ENCODE results near the gene LPCAT1. TPM values are rescaled to one million over a fixed set of nuclear protein-coding genes. Genes with fewer than 3 reads are reported as not detected.

LPCAT1 gene
- total RNA-seq, 2 donors from 2014 or later, result 31.3 to 37.7 TPM

- H3K9me3 Mint-ChIP-seq, result no peaks in the 10 kb centered on the region
- peak overlapping the region; percentile 21 to 45 for H3K4me3 Mint-ChIP-seq
- no peaks in the 10 kb centered on the region for H3K36me3 Mint-ChIP-seq (ENCODE audit: insufficient read depth in 2 of 2)
- no peak overlapping the region for H3K27ac Mint-ChIP-seq
- H3K27me3 Mint-ChIP-seq (ENCODE audit: low read depth), result peaks cover 62% of the 10 kb centered on the region
- H3K4me1 Mint-ChIP-seq (ENCODE audit: low read depth), result peaks cover 29% of the 10 kb centered on the region
- ATAC-seq (replicated peaks in 1 of 2) (peak; percentile 20 to 65), DNase-seq (peak in 1 of 2 donors; percentile 42)
These were observed 75.9 kb downstream of the LPCAT1 start for GRCh38 chr5:1447671-1448361.

- H3K27me3 Mint-ChIP-seq (ENCODE audit: low read depth), result peaks cover 53% of the 10 kb centered on the region
- no peaks in the 10 kb centered on the region for H3K9me3 Mint-ChIP-seq
- H3K4me3 Mint-ChIP-seq, result no peak overlapping the region
- H3K36me3 Mint-ChIP-seq (ENCODE audit: insufficient read depth in 2 of 2), result no peaks in the 10 kb centered on the region
- no peak for ATAC-seq (replicated peaks in 1 of 2)
- H3K27ac Mint-ChIP-seq, result no peak overlapping the region
- no peak for DNase-seq
- peaks cover 29% of the 10 kb centered on the region for H3K4me1 Mint-ChIP-seq (ENCODE audit: low read depth)
These were observed 77.0 kb downstream of the LPCAT1 start for GRCh38 chr5:1446602-1447343.

GRCh38 chr5:1445689-1446601 lies 77.8 kb downstream of the LPCAT1 start:
- no peak overlapping the region for H3K4me3 Mint-ChIP-seq
- peaks cover 49% of the 10 kb centered on the region for H3K27me3 Mint-ChIP-seq (ENCODE audit: low read depth)
- H3K36me3 Mint-ChIP-seq (ENCODE audit: insufficient read depth in 2 of 2), result no peaks in the 10 kb centered on the region
- DNase-seq (no peak), ATAC-seq (replicated peaks in 1 of 2) (no peak)
- no peak overlapping the region for H3K27ac Mint-ChIP-seq
- no peaks in the 10 kb centered on the region for H3K9me3 Mint-ChIP-seq
- H3K4me1 Mint-ChIP-seq (ENCODE audit: low read depth), result peaks cover 29% of the 10 kb centered on the region

GRCh38 chr5:1445313-1445688 lies 78.5 kb downstream of the LPCAT1 start, which contains the start of gene SLC6A3:
Gene SLC6A3, minus strand, starts transcription at chr5:1445440. Its CDS starts 2,243 bp downstream, at chr5:1443197.
- peaks cover 29% of the 10 kb centered on the region for H3K4me1 Mint-ChIP-seq (ENCODE audit: low read depth)
- DNase-seq (peak in 1 of 2 donors; percentile 27), ATAC-seq (replicated peaks in 1 of 2) (peak; percentile 9 to 16)
- peaks cover 56% of the 10 kb centered on the region for H3K27me3 Mint-ChIP-seq (ENCODE audit: low read depth)
- H3K9me3 Mint-ChIP-seq, result peaks cover under 1 to 3% of the 10 kb centered on the region in 2 donors
- peaks cover 0 to under 1% of the 10 kb centered on the region in 2 donors for H3K36me3 Mint-ChIP-seq (ENCODE audit: insufficient read depth in 2 of 2)
- no peak within 1 kb of the TSS for H3K27ac Mint-ChIP-seq
- peak within 1 kb of the TSS in 1 of 2 donors; percentile 66 for H3K4me3 Mint-ChIP-seq

GRCh38 chr5:1444361-1445189 lies 79.2 kb downstream of the LPCAT1 start:
- Mint-ChIP-seq H3K36me3 (ENCODE audit: insufficient read depth in 2 of 2) (peaks cover 3% of the 10 kb centered on the region in 2 donors), H3K27ac (no peak overlapping the region), H3K9me3 (peaks cover 4 to 7% of the 10 kb centered on the region in 2 donors), H3K4me1 (ENCODE audit: low read depth) (peaks cover 28% of the 10 kb centered on the region), H3K27me3 (ENCODE audit: low read depth) (peaks cover 62% of the 10 kb centered on the region), H3K4me3 (peak overlapping the region in 1 of 2 donors; percentile 66)
- ATAC-seq (replicated peaks in 1 of 2), result no peak
- no peak for DNase-seq

GRCh38 chr5:1443991-1444360 lies 79.8 kb downstream of the LPCAT1 start:
- H3K36me3 Mint-ChIP-seq (ENCODE audit: insufficient read depth in 2 of 2), result peaks cover 3% of the 10 kb centered on the region in 2 donors
- H3K4me1 Mint-ChIP-seq (ENCODE audit: low read depth), result peaks cover 22% of the 10 kb centered on the region
- peaks cover 57% of the 10 kb centered on the region for H3K27me3 Mint-ChIP-seq (ENCODE audit: low read depth)
- H3K9me3 Mint-ChIP-seq, result peaks cover 4 to 7% of the 10 kb centered on the region in 2 donors
- ATAC-seq (replicated peaks in 1 of 2) (no peak), DNase-seq (no peak)
- no peak overlapping the region for H3K27ac Mint-ChIP-seq
- H3K4me3 Mint-ChIP-seq, result peak overlapping the region in 1 of 2 donors; percentile 66

GRCh38 chr5:1443171-1443570 lies 80.6 kb downstream of the LPCAT1 start:
- H3K4me1 Mint-ChIP-seq (ENCODE audit: low read depth), result peaks cover 14% of the 10 kb centered on the region
- DNase-seq (no peak), ATAC-seq (replicated peaks in 1 of 2) (no peak)
- H3K9me3 Mint-ChIP-seq, result peaks cover 4 to 7% of the 10 kb centered on the region in 2 donors
- no peak overlapping the region for H3K27ac Mint-ChIP-seq
- no peak overlapping the region for H3K4me3 Mint-ChIP-seq
- H3K27me3 Mint-ChIP-seq (ENCODE audit: low read depth), result peaks cover 50% of the 10 kb centered on the region
- peaks cover 3% of the 10 kb centered on the region in 2 donors for H3K36me3 Mint-ChIP-seq (ENCODE audit: insufficient read depth in 2 of 2)

GRCh38 chr5:1442222-1443145 lies 81.3 kb downstream of the LPCAT1 start:
- Mint-ChIP-seq H3K27ac (no peak overlapping the region), H3K4me1 (ENCODE audit: low read depth) (peaks cover 8% of the 10 kb centered on the region), H3K27me3 (ENCODE audit: low read depth) (peaks cover 44% of the 10 kb centered on the region), H3K36me3 (ENCODE audit: insufficient read depth in 2 of 2) (peaks cover 3% of the 10 kb centered on the region in 2 donors), H3K4me3 (no peak overlapping the region), H3K9me3 (peaks cover 4 to 7% of the 10 kb centered on the region in 2 donors)
- DNase-seq, result no peak
- no peak for ATAC-seq (replicated peaks in 1 of 2)

GRCh38 chr5:1441166-1441865 lies 82.4 kb downstream of the LPCAT1 start:
- peaks cover 42% of the 10 kb centered on the region for H3K27me3 Mint-ChIP-seq (ENCODE audit: low read depth)
- no peaks in the 10 kb centered on the region for H3K4me1 Mint-ChIP-seq (ENCODE audit: low read depth)
- DNase-seq (no peak), ATAC-seq (replicated peaks in 1 of 2) (no peak)
- H3K9me3 Mint-ChIP-seq, result peaks cover 4 to 7% of the 10 kb centered on the region in 2 donors
- H3K4me3 Mint-ChIP-seq, result no peak overlapping the region
- no peak overlapping the region for H3K27ac Mint-ChIP-seq
- H3K36me3 Mint-ChIP-seq (ENCODE audit: insufficient read depth in 2 of 2), result peaks cover 3% of the 10 kb centered on the region in 2 donors

GRCh38 chr5:1440098-1440493 lies 83.7 kb downstream of the LPCAT1 start:
- H3K4me3 Mint-ChIP-seq, result no peak overlapping the region
- ATAC-seq (replicated peaks in 1 of 2) (no peak), DNase-seq (no peak)
- H3K4me1 Mint-ChIP-seq (ENCODE audit: low read depth), result no peaks in the 10 kb centered on the region
- peaks cover 3% of the 10 kb centered on the region in 2 donors for H3K36me3 Mint-ChIP-seq (ENCODE audit: insufficient read depth in 2 of 2)
- H3K27me3 Mint-ChIP-seq (ENCODE audit: low read depth), result peaks cover 42% of the 10 kb centered on the region
- no peak overlapping the region for H3K27ac Mint-ChIP-seq
- peaks cover 4 to 7% of the 10 kb centered on the region in 2 donors for H3K9me3 Mint-ChIP-seq
